Hepatocyte (in vitro differentiated cells): Measurements from ENCODE around the gene ATP6V1F. TPM values are rescaled to one million over a fixed set of nuclear protein-coding genes. Genes with fewer than 3 reads are reported as not detected.

Experiments used
- DNase-seq: peaks from one replicate; pipeline ENCODE4 v3.0.0-alpha.2; 2016; ENCODE audit warnings: low spot score
- H2AFZ ChIP-seq: fragments of 200-600 bp; sonication (generic); 2 replicates; pipeline ENCODE4 v1.6.0; 2016; ENCODE audit warnings: antibody characterized with exemption, mild to moderate bottlenecking
- H3K27ac ChIP-seq: fragments of 200-600 bp; sonication (generic); 2 replicates; pipeline ENCODE4 v1.5.1; 2016; ENCODE audit warnings: mild to moderate bottlenecking
- H3K27me3 ChIP-seq: fragments of 200-600 bp; sonication (generic); 2 replicates; pipeline ENCODE4 v1.6.1; 2016
- H3K36me3 ChIP-seq: fragments of 200-600 bp; sonication (generic); replicated peaks from 2 replicates; pipeline ENCODE4 v1.5.1; 2016; ENCODE audit warnings: low read depth; ENCODE audit not compliant: insufficient read depth
- H3K4me1 ChIP-seq: fragments of 200-600 bp; sonication (generic); 2 replicates; pipeline ENCODE4 v1.5.1; 2016; ENCODE audit warnings: mild to moderate bottlenecking, moderate library complexity; ENCODE audit not compliant: insufficient read depth
- H3K4me2 ChIP-seq: fragments of 200-600 bp; sonication (generic); 2 replicates; pipeline ENCODE4 v1.6.0; 2016
- H3K4me3 ChIP-seq: fragments of 200-600 bp; sonication (generic); 2 replicates; pipeline ENCODE4 v1.5.1; 2016; ENCODE audit warnings: mild to moderate bottlenecking
- H3K79me2 ChIP-seq: fragments of 200-600 bp; sonication (generic); 2 replicates; pipeline ENCODE4 v1.6.0; 2017; ENCODE audit warnings: mild to moderate bottlenecking
- H3K9me2 ChIP-seq: fragments of 200-600 bp; sonication (generic); replicated peaks from 2 replicates; pipeline ENCODE4 v1.6.0; 2017; ENCODE audit warnings: mild to moderate bottlenecking; ENCODE audit not compliant: insufficient read depth
- H3K9me3 ChIP-seq: fragments of 200-600 bp; sonication (generic); 2 replicates; pipeline ENCODE4 v1.5.1; 2016; ENCODE audit warnings: low read depth, mild to moderate bottlenecking
- H4K20me1 ChIP-seq: fragments of 200-600 bp; sonication (generic); 2 replicates; pipeline ENCODE4 v1.6.0; 2016; ENCODE audit warnings: mild to moderate bottlenecking; ENCODE audit not compliant: insufficient read depth, poor library complexity, severe bottlenecking
- CTCF ChIP-seq: fragments of 200-600 bp; sonication (generic); IDR thresholded peaks from 2 replicates; pipeline ENCODE4 v1.5.1; 2016; ENCODE audit warnings: antibody characterized with exemption, mild to moderate bottlenecking; ENCODE audit not compliant: poor library complexity
- EZH2 ChIP-seq: fragments of 200-600 bp; sonication (generic); IDR thresholded peaks from 2 replicates; pipeline ENCODE4 v1.6.1; 2016; ENCODE audit warnings: antibody characterized with exemption, mild to moderate bottlenecking, borderline replicate concordance
- EZH2phosphoT487 ChIP-seq: fragments of 200-600 bp; sonication (generic); IDR thresholded peaks from one replicate; pipeline ENCODE4 v1.6.1; 2018; ENCODE audit warnings: antibody characterized with exemption, mild to moderate bottlenecking, low read depth, moderate library complexity; ENCODE audit not compliant: unreplicated experiment, severe bottlenecking
- WGBS: methylation state at CpG from one replicate; pipeline ENCODE4 v1.1.6; 2016; ENCODE audit warnings: low lambda C conversion rate; ENCODE audit errors: missing lambda C conversion rate; 5-methylcytosine and 5-hydroxymethylcytosine counted together
- polyA plus RNA-seq: library from polyadenylated mRNA; unstranded; fragments of >200 nt; fragmentation: Nextera tagmentation; extraction: Ambion mirVana; gene quantifications from 2 replicates; pipeline ENCODE4 v1.2.1, GENCODE V29; 2016
- total RNA-seq: library from RNA; depleted of rRNA; stranded (reverse); fragments of >200 nt; gene quantifications from 2 replicates; pipeline ENCODE4 v1.2.3, GENCODE V29; 2014

The ATP6V1F gene
- total and polyA plus RNA-seq, 2 experiments from 2014 or later, result 184 to 422 TPM

GRCh38 chr7:128826916-128827247 is 35.8 kb upstream of the ATP6V1F start:
- no peak overlapping the region for H2AFZ ChIP-seq
- peaks cover 2% of the 10 kb centered on the region for H3K79me2 ChIP-seq
- H3K4me3 ChIP-seq, result no peak overlapping the region
- H3K9me2 ChIP-seq, result no peaks in the 10 kb centered on the region
- TF ChIP-seq CTCF, result no peak
- no peak for TF ChIP-seq EZH2phosphoT487
- no peak for TF ChIP-seq EZH2
- DNase-seq, result no peak
- H4K20me1 ChIP-seq, result no peaks in the 10 kb centered on the region
- no peaks in the 10 kb centered on the region for H3K36me3 ChIP-seq
- H3K27ac ChIP-seq, result peak overlapping the region; percentile 89
- H3K27me3 ChIP-seq, result peaks cover 6% of the 10 kb centered on the region
- no peaks in the 10 kb centered on the region for H3K9me3 ChIP-seq
- H3K4me1 ChIP-seq, result peaks cover 37% of the 10 kb centered on the region
- H3K4me2 ChIP-seq, result no peak overlapping the region
- WGBS, result 85% methylated on average over 1 of the region's 1 CpG

DNA sequence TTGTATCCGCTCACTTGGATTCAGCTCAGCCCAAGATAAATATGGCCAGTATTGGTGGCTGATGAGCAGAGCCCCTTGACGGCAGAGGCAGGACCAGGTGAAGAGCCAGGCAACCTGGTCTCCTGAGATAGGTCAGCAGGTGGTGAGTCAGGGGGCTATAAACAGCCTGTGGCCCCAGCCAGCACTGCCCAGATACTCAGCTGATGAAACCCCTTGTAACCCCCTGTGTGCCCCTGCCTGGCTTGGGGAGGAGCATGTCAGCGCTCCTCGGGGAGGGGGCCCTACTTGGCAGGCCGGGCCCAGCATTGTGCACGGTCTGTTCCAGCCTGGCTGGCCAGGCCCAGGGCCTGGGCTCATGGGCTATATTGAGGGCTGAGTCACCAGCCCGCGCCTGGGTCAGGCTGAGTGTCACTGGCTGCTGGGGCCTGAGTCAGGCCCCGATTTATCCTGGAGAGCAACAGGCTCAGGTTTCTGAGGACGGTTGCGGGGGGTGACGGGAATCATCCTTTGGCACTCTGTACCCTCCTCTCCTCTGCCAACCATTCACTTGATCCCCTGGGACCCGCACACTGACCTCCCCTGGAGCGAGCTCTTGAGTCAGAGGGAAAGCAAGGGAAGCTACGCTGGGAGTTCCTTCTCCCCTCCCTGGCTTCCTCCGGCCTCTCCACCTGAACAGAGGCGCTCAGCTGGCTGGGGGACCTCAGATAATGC is 35.3 kb upstream of the ATP6V1F start:
- TF ChIP-seq EZH2, result no peak
- TF ChIP-seq CTCF, result no peak
- TF ChIP-seq EZH2phosphoT487, result no peak
- H2AFZ ChIP-seq, result no peak overlapping the region
- WGBS, result 67% methylated on average over 17 of the region's 17 CpGs
- H3K36me3 ChIP-seq, result no peaks in the 10 kb centered on the region
- no peaks in the 10 kb centered on the region for H4K20me1 ChIP-seq
- no peaks in the 10 kb centered on the region for H3K9me2 ChIP-seq
- H3K4me2 ChIP-seq, result peak overlapping the region; percentile 45
- H3K79me2 ChIP-seq, result peaks cover 2% of the 10 kb centered on the region
- peaks cover 43% of the 10 kb centered on the region for H3K4me1 ChIP-seq
- peak; percentile 74 for DNase-seq
- H3K4me3 ChIP-seq, result no peak overlapping the region
- peaks cover 6% of the 10 kb centered on the region for H3K27me3 ChIP-seq
- H3K27ac ChIP-seq, result peak overlapping the region; percentile 89
- H3K9me3 ChIP-seq, result no peaks in the 10 kb centered on the region

GRCh38 chr7:128827971-128828711 is 34.5 kb upstream of the ATP6V1F start:
- peak overlapping the region; percentile 89 for H3K27ac ChIP-seq
- DNase-seq, result peak; percentile 82

More at GRCh38 chr7:128827971-128828711, 34.5 kb upstream of the ATP6V1F start:
- Histone ChIP-seq H3K4me3 (no peak overlapping the region), H3K36me3 (no peaks in the 10 kb centered on the region), H4K20me1 (no peaks in the 10 kb centered on the region), H3K9me3 (no peaks in the 10 kb centered on the region), H3K79me2 (peaks cover 2% of the 10 kb centered on the region), H2AFZ (no peak overlapping the region), H3K27me3 (peaks cover 6% of the 10 kb centered on the region), H3K4me1 (peaks cover 50% of the 10 kb centered on the region), H3K9me2 (no peaks in the 10 kb centered on the region), H3K4me2 (peak overlapping the region; percentile 45)
- 32% methylated on average over 10 of the region's 10 CpGs for WGBS
- TF ChIP-seq CTCF, result no peak
- no peak for TF ChIP-seq EZH2
- no peak for TF ChIP-seq EZH2phosphoT487
